WTC11 (cell line): ENCODE measurements around the gene FMC1. TPM values are rescaled to one million over a fixed set of nuclear protein-coding genes. Genes with fewer than 3 reads are reported as not detected.
A peak's percentile ranks its signal among the peaks of the same experiment; 100 is the strongest.

Experiments used
- ATAC-seq: fragments of 200-7000 bp; cut with Tn5 transposase; 2 replicates; pipeline ENCODE4 v1.10.0; 2021; ENCODE audit warnings: mild to moderate bottlenecking, moderate library complexity
- CTCF ChIA-PET: fragments of 300-600 bp; sonication (Branson Sonifier 250); formaldehyde crosslinking; loops from one replicate; lab custom pipeline; 2021; ENCODE audit warnings: antibody characterized with exemption; lab: Charles Lee
- POLR2A ChIA-PET: fragments of 350-600 bp; sonication (Branson Sonifier 250); formaldehyde crosslinking; loops from one replicate; lab custom pipeline; 2021; ENCODE audit warnings: antibody characterized with exemption; lab: Charles Lee
- DNase-seq: peaks from one replicate; pipeline ENCODE4 v3.0.0; 2021; ENCODE audit warnings: low spot score
- H3K27ac Mint-ChIP-seq: 2 replicates; pipeline ENCODE4 v1.8.0; 2021; ENCODE audit warnings: mixed read lengths
- H3K27me3 Mint-ChIP-seq: 2 replicates; pipeline ENCODE4 v1.8.0; 2021; ENCODE audit warnings: low read depth, mild to moderate bottlenecking, moderate library complexity, mixed read lengths
- H3K36me3 Mint-ChIP-seq: 2 replicates; pipeline ENCODE4 v1.8.0; 2021; ENCODE audit warnings: mixed read lengths
- H3K4me1 Mint-ChIP-seq: 2 replicates; pipeline ENCODE4 v1.8.0; 2022; ENCODE audit warnings: mixed read lengths
- H3K4me3 Mint-ChIP-seq: 2 replicates; pipeline ENCODE4 v1.8.0; 2021; ENCODE audit warnings: mild to moderate bottlenecking, moderate library complexity, mixed read lengths
- H3K9me3 Mint-ChIP-seq: 2 replicates; pipeline ENCODE4 v1.8.0; 2021; ENCODE audit warnings: mixed read lengths
- ELF4 ChIP-seq: sonication (generic); formaldehyde crosslinking; IDR thresholded peaks from 2 replicates; pipeline ENCODE4 v1.8.1; 2022; ENCODE audit warnings: low read depth, mild to moderate bottlenecking, moderate library complexity, missing genetic modification reagents
- ESRRA ChIP-seq: sonication (generic); formaldehyde crosslinking; IDR thresholded peaks from 2 replicates; pipeline ENCODE4 v1.8.1; 2022; ENCODE audit warnings: mild to moderate bottlenecking, missing genetic modification reagents, borderline replicate concordance
- ETV6 ChIP-seq: sonication (generic); formaldehyde crosslinking; IDR thresholded peaks from 2 replicates; pipeline ENCODE4 v1.8.1; 2022; ENCODE audit warnings: mild to moderate bottlenecking, missing genetic modification reagents
- GABPB1 ChIP-seq: sonication (generic); formaldehyde crosslinking; IDR thresholded peaks from 2 replicates; pipeline ENCODE4 v1.8.1; 2023; ENCODE audit warnings: mild to moderate bottlenecking, missing genetic modification reagents
- GRHL2 ChIP-seq: fragments of 250-450 bp; sonication (Bioruptor Pico); IDR thresholded peaks from 2 replicates; pipeline ENCODE4 v1.8.0; 2022; ENCODE audit warnings: mild to moderate bottlenecking, moderate library complexity; ENCODE audit not compliant: insufficient replicate concordance, severe bottlenecking
- KAT7 ChIP-seq: sonication (generic); formaldehyde crosslinking; IDR thresholded peaks from 2 replicates; pipeline ENCODE4 v1.8.1; 2023; ENCODE audit warnings: missing genetic modification reagents, mild to moderate bottlenecking, borderline replicate concordance
- MYBL2 ChIP-seq: sonication (generic); formaldehyde crosslinking; IDR thresholded peaks from 2 replicates; pipeline ENCODE4 v1.8.1; 2023; ENCODE audit warnings: mild to moderate bottlenecking, moderate library complexity, missing genetic modification reagents
- NFATC4 ChIP-seq: fragments of 250-450 bp; sonication (Bioruptor Pico); IDR thresholded peaks from 2 replicates; pipeline ENCODE4 v1.9.0; 2021; ENCODE audit warnings: mild to moderate bottlenecking
- RORB ChIP-seq: fragments of 250-450 bp; sonication (Bioruptor Pico); IDR thresholded peaks from 2 replicates; pipeline ENCODE4 v1.9.0; 2021; ENCODE audit warnings: mild to moderate bottlenecking
- SOX15 ChIP-seq: fragments of 250-450 bp; sonication (Bioruptor Pico); IDR thresholded peaks from 2 replicates; pipeline ENCODE4 v1.9.0; 2021; ENCODE audit warnings: mild to moderate bottlenecking
- TCF7 ChIP-seq: sonication (generic); formaldehyde crosslinking; IDR thresholded peaks from 2 replicates; pipeline ENCODE4 v1.8.0; 2022; ENCODE audit warnings: mild to moderate bottlenecking, low read depth, missing genetic modification reagents, moderate library complexity
- TP53 ChIP-seq: sonication (generic); formaldehyde crosslinking; IDR thresholded peaks from 2 replicates; pipeline ENCODE4 v1.8.1; 2023; ENCODE audit warnings: mild to moderate bottlenecking, missing genetic modification reagents
- ZNF121 ChIP-seq: sonication (generic); formaldehyde crosslinking; IDR thresholded peaks from 2 replicates; pipeline ENCODE4 v1.8.0; 2023; ENCODE audit warnings: missing genetic modification reagents
- ZNF396 ChIP-seq: fragments of 250-450 bp; sonication (Bioruptor Pico); IDR thresholded peaks from 2 replicates; pipeline ENCODE4 v1.8.0; 2021; ENCODE audit warnings: mild to moderate bottlenecking, moderate library complexity, borderline replicate concordance
- ZNF423 ChIP-seq: fragments of 250-450 bp; sonication (Bioruptor Pico); IDR thresholded peaks from 2 replicates; pipeline ENCODE4 v2.1.2; 2022; ENCODE audit warnings: mild to moderate bottlenecking, moderate library complexity
- ZNF671 ChIP-seq: fragments of 250-450 bp; sonication (Bioruptor Pico); IDR thresholded peaks from 2 replicates; pipeline ENCODE4 v1.8.0; 2021; ENCODE audit warnings: mild to moderate bottlenecking
- total RNA-seq: library from RNA; stranded (reverse); gene quantifications from 3 replicates; pipeline ENCODE4 v1.2.3, GENCODE V29; 2021
- TF ChIP-seq, protein P1 (sequence below): sonication (generic); formaldehyde crosslinking; IDR thresholded peaks from 2 replicates; pipeline ENCODE4 v1.8.1; 2022; ENCODE audit warnings: low read depth, missing genetic modification reagents, borderline replicate concordance
- TF ChIP-seq, protein P2 (sequence below): sonication (generic); formaldehyde crosslinking; IDR thresholded peaks from 2 replicates; pipeline ENCODE4 v1.8.0; 2023; ENCODE audit warnings: mild to moderate bottlenecking, missing genetic modification reagents
- TF ChIP-seq, protein P3 (sequence below): sonication (generic); formaldehyde crosslinking; IDR thresholded peaks from 2 replicates; pipeline ENCODE4 v1.8.0; 2022; ENCODE audit warnings: mild to moderate bottlenecking, missing genetic modification reagents
- TF ChIP-seq, protein P4 (sequence below): fragments of 250-450 bp; sonication (Bioruptor Pico); IDR thresholded peaks from 2 replicates; pipeline ENCODE4 v1.9.0; 2021; ENCODE audit warnings: moderate library complexity, mild to moderate bottlenecking, inconsistent platforms, borderline replicate concordance
- TF ChIP-seq, protein P5 (sequence below): fragments of 250-450 bp; sonication (Bioruptor Pico); IDR thresholded peaks from 2 replicates; pipeline ENCODE4 v1.8.0; 2021; ENCODE audit warnings: mild to moderate bottlenecking
- TF ChIP-seq, protein P6 (sequence below): fragments of 200-600 bp; IDR thresholded peaks from 2 replicates; pipeline ENCODE4 v1.8.0; 2022; ENCODE audit warnings: antibody characterized with exemption
- TF ChIP-seq, protein P7 (sequence below): sonication (generic); formaldehyde crosslinking; IDR thresholded peaks from 2 replicates; pipeline ENCODE4 v1.8.1; 2022; ENCODE audit warnings: mild to moderate bottlenecking, moderate library complexity, missing genetic modification reagents

Gene FMC1
- total RNA-seq, 1 experiment from 2014 or later, result 16.3 TPM

DNA sequence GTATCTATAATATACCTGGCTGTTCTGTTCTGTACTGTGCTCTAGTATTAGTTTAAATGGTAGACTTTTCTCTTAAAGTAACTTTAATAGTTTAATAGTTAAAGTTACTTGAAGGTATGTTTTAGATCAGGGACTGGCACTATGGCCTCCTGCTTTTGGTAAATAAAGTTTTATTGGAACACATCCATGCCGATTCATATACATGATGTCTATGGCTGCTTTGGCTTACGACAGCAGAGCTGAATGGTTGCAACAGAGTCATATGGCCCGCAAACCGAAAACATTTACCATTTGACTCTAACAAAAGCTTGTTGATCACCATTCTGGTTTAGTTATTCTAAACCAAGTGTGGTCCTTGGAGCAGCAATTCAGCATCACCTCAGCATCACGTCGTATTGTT, 25.3 kb downstream of the FMC1 start:
- CTCF ChIA-PET, result interaction anchor here (1.8 kb wide), 1 partner anchor 45 kb away, joined by 4 read pairs; no protein-coding TSS in a partner anchor
- H3K27me3 Mint-ChIP-seq, result no peaks in the 10 kb centered on the region
- TF ChIP-seq ZNF671 (CRISPR knock-in tag), result no peak
- TF ChIP-seq TCF7 (CRISPR knock-in tag), result no peak
- TF ChIP-seq, protein P1, sequence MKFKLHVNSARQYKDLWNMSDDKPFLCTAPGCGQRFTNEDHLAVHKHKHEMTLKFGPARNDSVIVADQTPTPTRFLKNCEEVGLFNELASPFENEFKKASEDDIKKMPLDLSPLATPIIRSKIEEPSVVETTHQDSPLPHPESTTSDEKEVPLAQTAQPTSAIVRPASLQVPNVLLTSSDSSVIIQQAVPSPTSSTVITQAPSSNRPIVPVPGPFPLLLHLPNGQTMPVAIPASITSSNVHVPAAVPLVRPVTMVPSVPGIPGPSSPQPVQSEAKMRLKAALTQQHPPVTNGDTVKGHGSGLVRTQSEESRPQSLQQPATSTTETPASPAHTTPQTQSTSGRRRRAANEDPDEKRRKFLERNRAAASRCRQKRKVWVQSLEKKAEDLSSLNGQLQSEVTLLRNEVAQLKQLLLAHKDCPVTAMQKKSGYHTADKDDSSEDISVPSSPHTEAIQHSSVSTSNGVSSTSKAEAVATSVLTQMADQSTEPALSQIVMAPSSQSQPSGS (CRISPR knock-in tag), result no peak
- no peak for TF ChIP-seq GABPB1 (CRISPR knock-in tag)
- no peak for TF ChIP-seq ESRRA (CRISPR knock-in tag)
- TF ChIP-seq, protein P2, sequence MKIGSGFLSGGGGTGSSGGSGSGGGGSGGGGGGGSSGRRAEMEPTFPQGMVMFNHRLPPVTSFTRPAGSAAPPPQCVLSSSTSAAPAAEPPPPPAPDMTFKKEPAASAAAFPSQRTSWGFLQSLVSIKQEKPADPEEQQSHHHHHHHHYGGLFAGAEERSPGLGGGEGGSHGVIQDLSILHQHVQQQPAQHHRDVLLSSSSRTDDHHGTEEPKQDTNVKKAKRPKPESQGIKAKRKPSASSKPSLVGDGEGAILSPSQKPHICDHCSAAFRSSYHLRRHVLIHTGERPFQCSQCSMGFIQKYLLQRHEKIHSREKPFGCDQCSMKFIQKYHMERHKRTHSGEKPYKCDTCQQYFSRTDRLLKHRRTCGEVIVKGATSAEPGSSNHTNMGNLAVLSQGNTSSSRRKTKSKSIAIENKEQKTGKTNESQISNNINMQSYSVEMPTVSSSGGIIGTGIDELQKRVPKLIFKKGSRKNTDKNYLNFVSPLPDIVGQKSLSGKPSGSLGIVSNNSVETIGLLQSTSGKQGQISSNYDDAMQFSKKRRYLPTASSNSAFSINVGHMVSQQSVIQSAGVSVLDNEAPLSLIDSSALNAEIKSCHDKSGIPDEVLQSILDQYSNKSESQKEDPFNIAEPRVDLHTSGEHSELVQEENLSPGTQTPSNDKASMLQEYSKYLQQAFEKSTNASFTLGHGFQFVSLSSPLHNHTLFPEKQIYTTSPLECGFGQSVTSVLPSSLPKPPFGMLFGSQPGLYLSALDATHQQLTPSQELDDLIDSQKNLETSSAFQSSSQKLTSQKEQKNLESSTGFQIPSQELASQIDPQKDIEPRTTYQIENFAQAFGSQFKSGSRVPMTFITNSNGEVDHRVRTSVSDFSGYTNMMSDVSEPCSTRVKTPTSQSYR (CRISPR knock-in tag), result no peak
- no peak for TF ChIP-seq ETV6 (CRISPR knock-in tag)
- TF ChIP-seq MYBL2 (CRISPR knock-in tag), result no peak
- TF ChIP-seq, protein P3, sequence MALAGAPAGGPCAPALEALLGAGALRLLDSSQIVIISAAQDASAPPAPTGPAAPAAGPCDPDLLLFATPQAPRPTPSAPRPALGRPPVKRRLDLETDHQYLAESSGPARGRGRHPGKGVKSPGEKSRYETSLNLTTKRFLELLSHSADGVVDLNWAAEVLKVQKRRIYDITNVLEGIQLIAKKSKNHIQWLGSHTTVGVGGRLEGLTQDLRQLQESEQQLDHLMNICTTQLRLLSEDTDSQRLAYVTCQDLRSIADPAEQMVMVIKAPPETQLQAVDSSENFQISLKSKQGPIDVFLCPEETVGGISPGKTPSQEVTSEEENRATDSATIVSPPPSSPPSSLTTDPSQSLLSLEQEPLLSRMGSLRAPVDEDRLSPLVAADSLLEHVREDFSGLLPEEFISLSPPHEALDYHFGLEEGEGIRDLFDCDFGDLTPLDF (CRISPR knock-in tag), result no peak
- H3K4me1 Mint-ChIP-seq, result peaks cover 57% of the 10 kb centered on the region
- POLR2A ChIA-PET, result no interaction called here
- ATAC-seq (no peak), DNase-seq (no peak)
- peaks cover 10% of the 10 kb centered on the region for H3K36me3 Mint-ChIP-seq
- H3K9me3 Mint-ChIP-seq, result no peaks in the 10 kb centered on the region
- no peak overlapping the region; the same call in 1 of the 2 replicates for H3K27ac Mint-ChIP-seq
- no peak overlapping the region for H3K4me3 Mint-ChIP-seq

DNA sequence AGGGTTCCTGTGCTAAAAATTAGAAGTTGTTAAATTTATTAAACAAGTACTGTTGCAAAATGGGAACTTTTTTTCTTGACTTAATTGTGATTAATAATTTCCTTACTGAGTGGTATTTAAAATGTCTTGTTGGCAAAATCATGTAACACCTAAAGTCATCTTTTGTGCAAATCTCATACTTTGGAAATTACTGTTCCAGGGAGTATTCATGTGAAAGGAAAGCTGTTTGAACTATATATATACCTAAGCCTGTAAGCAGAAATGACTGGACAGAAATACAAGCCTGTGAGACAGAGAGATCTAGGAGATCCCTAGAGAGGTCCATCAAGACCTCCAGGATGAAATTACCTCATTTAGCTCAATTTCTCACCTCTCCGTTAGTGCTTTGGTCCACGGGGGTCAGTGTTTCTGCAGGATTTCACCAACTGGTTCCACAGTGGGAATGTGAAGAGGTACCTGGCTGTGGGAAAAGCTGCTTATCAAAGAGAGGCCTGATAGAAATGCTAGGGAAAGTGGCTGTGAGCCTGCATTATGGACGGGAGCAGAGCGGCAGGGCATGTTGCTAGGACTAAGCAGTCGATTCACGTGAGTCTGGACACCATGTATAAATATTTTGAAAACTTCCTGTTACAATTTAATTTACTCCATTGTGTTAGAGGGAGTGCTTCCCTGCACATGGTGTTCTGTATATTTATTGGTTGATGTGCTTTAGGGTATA, 26.5 kb downstream of the FMC1 start:
- no peaks in the 10 kb centered on the region for H3K9me3 Mint-ChIP-seq
- ChIA-PET CTCF (interaction anchor here (1.8 kb wide), 1 partner anchor 47 kb away, joined by 4 read pairs; no protein-coding TSS in a partner anchor), POLR2A (no interaction called here)
- peaks cover 10% of the 10 kb centered on the region for H3K36me3 Mint-ChIP-seq
- no peak overlapping the region for H3K4me3 Mint-ChIP-seq
- no peaks in the 10 kb centered on the region for H3K27me3 Mint-ChIP-seq
- DNase-seq, result no peak
- no peak for ATAC-seq
- peaks cover 56% of the 10 kb centered on the region for H3K4me1 Mint-ChIP-seq
- H3K27ac Mint-ChIP-seq, result peak overlapping the region; percentile 57; the same call in 1 of the 2 replicates
- TF ChIP-seq ZNF423 (CRISPR knock-in tag), result no peak
- TF ChIP-seq ZNF396, result no peak
- no peak for TF ChIP-seq ESRRA (CRISPR knock-in tag)
- no peak for TF ChIP-seq KAT7 (CRISPR knock-in tag)
- TF ChIP-seq, protein P4, sequence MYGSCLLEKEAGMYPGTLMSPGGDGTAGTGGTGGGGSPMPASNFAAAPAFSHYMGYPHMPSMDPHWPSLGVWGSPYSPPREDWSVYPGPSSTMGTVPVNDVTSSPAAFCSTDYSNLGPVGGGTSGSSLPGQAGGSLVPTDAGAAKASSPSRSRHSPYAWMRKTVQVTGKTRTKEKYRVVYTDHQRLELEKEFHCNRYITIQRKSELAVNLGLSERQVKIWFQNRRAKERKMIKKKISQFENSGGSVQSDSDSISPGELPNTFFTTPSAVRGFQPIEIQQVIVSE, result no peak
- TF ChIP-seq ZNF671 (CRISPR knock-in tag), result no peak
- no peak for TF ChIP-seq ZNF121 (CRISPR knock-in tag)
- TF ChIP-seq, protein P5, sequence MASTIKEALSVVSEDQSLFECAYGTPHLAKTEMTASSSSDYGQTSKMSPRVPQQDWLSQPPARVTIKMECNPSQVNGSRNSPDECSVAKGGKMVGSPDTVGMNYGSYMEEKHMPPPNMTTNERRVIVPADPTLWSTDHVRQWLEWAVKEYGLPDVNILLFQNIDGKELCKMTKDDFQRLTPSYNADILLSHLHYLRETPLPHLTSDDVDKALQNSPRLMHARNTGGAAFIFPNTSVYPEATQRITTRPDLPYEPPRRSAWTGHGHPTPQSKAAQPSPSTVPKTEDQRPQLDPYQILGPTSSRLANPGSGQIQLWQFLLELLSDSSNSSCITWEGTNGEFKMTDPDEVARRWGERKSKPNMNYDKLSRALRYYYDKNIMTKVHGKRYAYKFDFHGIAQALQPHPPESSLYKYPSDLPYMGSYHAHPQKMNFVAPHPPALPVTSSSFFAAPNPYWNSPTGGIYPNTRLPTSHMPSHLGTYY (CRISPR knock-in tag), result no peak
- TF ChIP-seq NFATC4 (CRISPR knock-in tag), result no peak
- TF ChIP-seq RORB (CRISPR knock-in tag), result no peak
- TF ChIP-seq, protein P6, sequence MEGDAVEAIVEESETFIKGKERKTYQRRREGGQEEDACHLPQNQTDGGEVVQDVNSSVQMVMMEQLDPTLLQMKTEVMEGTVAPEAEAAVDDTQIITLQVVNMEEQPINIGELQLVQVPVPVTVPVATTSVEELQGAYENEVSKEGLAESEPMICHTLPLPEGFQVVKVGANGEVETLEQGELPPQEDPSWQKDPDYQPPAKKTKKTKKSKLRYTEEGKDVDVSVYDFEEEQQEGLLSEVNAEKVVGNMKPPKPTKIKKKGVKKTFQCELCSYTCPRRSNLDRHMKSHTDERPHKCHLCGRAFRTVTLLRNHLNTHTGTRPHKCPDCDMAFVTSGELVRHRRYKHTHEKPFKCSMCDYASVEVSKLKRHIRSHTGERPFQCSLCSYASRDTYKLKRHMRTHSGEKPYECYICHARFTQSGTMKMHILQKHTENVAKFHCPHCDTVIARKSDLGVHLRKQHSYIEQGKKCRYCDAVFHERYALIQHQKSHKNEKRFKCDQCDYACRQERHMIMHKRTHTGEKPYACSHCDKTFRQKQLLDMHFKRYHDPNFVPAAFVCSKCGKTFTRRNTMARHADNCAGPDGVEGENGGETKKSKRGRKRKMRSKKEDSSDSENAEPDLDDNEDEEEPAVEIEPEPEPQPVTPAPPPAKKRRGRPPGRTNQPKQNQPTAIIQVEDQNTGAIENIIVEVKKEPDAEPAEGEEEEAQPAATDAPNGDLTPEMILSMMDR, result no peak
- no peak for TF ChIP-seq ELF4 (CRISPR knock-in tag)
- TF ChIP-seq, protein P7, sequence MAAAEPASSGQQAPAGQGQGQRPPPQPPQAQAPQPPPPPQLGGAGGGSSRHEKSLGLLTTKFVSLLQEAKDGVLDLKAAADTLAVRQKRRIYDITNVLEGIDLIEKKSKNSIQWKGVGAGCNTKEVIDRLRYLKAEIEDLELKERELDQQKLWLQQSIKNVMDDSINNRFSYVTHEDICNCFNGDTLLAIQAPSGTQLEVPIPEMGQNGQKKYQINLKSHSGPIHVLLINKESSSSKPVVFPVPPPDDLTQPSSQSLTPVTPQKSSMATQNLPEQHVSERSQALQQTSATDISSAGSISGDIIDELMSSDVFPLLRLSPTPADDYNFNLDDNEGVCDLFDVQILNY (CRISPR knock-in tag), result no peak
- TF ChIP-seq GRHL2 (CRISPR knock-in tag), result no peak
- TF ChIP-seq TP53 (CRISPR knock-in tag), result no peak
- no peak for TF ChIP-seq SOX15 (CRISPR knock-in tag)
